GM10248 (cell line): ENCODE results near the gene HSD17B13.
"Not testable (repeated sequence)": the region's sequence is repeated elsewhere in the genome, so short reads cannot be mapped to it uniquely, and the experiment has no call there.

Source experiments
- CTCF ChIA-PET: fragments of 300-600 bp; sonication (Branson Sonifier 250); formaldehyde crosslinking; extraction: SDS; loops from one replicate; lab custom pipeline; 2021; ENCODE audit warnings: antibody characterized with exemption; lab: Yijun Ruan, JAX
- POLR2A ChIA-PET: fragments of 350-650 bp; sonication (Branson Sonifier 250); formaldehyde crosslinking; extraction: SDS; loops from one replicate; lab custom pipeline; 2020; ENCODE audit warnings: antibody characterized with exemption; lab: Yijun Ruan, JAX
- DNase-seq: peaks from one replicate; pipeline ENCODE4 v3.0.0; 2012; ENCODE audit errors: extremely low spot score
- TF ChIP-seq, protein P1 (sequence below): IDR thresholded peaks from 2 replicates; pipeline ENCODE4 v1.5.1; 2012; ENCODE audit warnings: mild to moderate bottlenecking, low read depth; ENCODE audit errors: extremely low read depth, missing control alignments, control extremely low read depth

HSD17B13 gene

DNA sequence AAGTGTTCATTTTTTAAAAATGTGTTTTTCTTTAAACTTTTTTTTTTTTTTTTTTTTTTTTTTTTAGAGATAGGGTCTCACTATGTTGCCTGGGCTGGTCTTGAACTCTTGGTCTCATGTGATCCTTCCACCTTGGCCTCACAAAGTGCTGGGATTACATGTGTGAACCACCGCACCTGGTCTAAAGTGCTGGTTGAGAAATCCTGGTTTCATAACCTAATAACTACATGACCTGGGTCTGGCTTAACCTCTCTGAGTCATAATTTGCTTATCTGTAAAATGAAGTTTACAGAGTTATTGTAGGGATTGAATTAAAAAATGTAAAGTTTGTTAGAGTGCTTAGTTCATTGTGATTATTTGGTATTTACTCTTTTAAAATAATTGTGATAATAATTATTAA, 5.2 kb downstream of the HSD17B13 start:
- ChIA-PET POLR2A (no interaction called here), CTCF (interaction anchor here (0.6 to 1.4 kb wide), 3 partner anchors 143 to 503 kb away, joined by 3 read pairs; no protein-coding TSS in a partner anchor)
- TF ChIP-seq, protein P1, sequence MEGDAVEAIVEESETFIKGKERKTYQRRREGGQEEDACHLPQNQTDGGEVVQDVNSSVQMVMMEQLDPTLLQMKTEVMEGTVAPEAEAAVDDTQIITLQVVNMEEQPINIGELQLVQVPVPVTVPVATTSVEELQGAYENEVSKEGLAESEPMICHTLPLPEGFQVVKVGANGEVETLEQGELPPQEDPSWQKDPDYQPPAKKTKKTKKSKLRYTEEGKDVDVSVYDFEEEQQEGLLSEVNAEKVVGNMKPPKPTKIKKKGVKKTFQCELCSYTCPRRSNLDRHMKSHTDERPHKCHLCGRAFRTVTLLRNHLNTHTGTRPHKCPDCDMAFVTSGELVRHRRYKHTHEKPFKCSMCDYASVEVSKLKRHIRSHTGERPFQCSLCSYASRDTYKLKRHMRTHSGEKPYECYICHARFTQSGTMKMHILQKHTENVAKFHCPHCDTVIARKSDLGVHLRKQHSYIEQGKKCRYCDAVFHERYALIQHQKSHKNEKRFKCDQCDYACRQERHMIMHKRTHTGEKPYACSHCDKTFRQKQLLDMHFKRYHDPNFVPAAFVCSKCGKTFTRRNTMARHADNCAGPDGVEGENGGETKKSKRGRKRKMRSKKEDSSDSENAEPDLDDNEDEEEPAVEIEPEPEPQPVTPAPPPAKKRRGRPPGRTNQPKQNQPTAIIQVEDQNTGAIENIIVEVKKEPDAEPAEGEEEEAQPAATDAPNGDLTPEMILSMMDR, result no peak
- DNase-seq, result no peak

DNA sequence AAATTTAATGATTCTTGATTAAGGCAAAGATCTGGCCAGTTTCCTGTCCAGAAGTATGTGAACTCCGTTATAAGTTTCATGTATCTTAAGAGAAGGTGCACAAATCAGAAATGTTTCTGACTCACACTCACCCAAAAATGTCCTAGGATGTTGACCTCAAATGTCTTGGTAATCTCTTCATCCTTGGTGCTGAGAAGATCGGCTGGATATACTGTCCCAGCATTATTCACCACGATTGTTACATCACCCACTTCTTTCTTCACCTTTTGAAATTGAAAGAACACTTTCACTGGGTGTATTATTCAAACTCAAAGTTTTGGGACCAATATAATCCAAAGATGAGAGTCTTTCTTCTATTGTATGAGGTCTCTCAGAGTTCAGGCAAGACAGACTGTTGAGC, 5.7 kb downstream of the HSD17B13 start:
- CTCF ChIA-PET, result interaction anchor here (0.6 to 1.4 kb wide), 3 partner anchors 144 to 503 kb away, joined by 3 read pairs; no protein-coding TSS in a partner anchor
- POLR2A ChIA-PET, result no interaction called here

DNA sequence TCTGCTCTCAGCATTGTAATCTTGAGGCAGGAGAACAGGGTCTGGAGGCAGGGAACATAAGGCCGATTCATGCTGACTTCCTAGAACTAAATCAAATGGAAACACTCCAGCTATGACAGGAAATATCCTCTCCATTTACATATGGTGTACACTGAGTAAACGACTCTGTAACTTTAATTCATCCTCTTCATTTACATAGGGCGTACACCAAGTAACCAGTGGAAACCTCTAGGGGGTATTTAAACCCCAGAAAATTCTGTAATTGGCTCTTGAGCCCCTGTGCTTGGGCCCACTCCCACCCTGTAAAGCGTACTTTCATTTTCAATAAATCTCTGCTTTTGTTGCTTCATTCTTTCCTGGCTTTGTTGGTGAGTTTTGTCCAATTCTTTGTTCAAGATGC, 7.7 kb downstream of the HSD17B13 start:
- POLR2A ChIA-PET, DNase-seq, CTCF ChIA-PET: not testable (repeated sequence)

More for the DNA sequence above, 5.7 kb downstream of the HSD17B13 start:
- TF ChIP-seq, protein P1, result no peak
- DNase-seq, result no peak

DNA sequence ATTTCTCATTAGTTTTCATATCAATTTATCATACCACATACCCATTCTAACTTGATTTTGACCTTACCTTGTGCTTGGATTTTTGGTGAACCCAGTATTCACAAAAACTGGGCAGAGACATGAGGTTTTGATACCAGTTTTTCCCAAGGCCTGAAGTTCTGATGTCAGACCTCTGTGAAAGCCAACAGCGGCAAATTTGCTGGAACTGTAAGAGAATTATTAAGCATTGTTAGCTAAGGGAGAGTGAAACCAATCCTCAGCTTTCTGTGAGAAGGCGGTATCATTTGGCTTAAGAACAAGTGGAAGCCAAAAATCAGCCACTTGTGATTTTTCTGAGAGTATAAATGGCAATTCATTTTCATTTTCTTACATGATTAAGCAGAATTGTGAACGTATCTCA, 8.9 kb downstream of the HSD17B13 start:
- CTCF ChIA-PET, result interaction anchor here (0.9 kb wide), 1 partner anchor 10 kb away, joined by 3 read pairs; no protein-coding TSS in a partner anchor
- POLR2A ChIA-PET, result no interaction called here
- TF ChIP-seq, protein P1, result no peak
- no peak for DNase-seq

DNA sequence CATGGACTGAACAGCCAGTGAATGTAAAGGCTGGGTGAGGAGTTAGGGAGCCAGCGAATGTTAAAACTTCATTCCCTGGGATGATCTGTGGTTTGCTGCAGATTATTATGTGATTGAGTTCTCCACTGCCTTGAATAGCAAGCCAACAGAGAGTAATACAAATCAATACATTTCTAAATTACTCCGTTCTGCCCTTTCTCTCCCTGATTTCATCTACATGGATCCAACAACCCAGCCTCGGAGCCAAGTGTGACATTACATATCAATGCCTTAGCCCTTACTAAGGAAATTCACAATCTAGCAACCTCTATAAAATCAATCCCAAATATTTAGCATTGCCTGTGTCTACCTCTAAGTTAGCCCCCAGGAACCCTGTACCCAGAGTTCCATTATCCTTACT, 11.0 kb downstream of the HSD17B13 start:
- CTCF ChIA-PET, result no interaction called here
- POLR2A ChIA-PET, result no interaction called here
- DNase-seq, result no peak
- TF ChIP-seq, protein P1, result no peak

DNA sequence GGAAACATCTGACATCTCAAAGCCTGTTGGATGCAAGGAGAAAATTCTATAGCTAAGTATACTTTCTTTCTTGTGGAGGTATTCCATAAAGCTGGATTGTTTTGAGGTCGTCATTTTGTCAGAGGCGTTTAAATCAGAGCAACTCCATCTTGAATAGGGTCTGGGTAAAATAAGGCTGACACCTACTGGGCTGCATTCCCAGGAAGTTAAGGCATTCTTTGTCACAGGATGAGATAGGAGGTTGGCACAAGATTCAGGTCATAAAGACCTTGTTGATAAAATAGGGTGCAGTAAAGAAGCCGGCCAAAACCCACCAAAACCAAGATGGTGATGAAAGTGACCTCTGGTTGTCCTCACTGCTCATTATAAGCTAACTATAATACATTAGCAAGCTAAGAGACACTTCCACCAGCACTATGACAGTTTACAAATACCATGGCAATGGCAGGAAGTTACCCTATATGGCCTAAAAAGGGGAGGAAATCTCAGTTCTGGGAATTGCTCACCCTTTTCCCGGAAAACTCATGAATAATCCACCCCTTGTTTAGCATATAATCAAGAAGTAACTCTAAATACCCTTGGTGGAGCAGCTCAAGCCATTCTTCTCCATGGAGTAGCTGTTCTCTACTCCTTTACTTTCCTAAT, 11.9 kb downstream of the HSD17B13 start:
- CTCF ChIA-PET, result interaction anchor here (1.2 kb wide), 1 partner anchor 26 kb away, joined by 3 read pairs; no protein-coding TSS in a partner anchor
- POLR2A ChIA-PET, result no interaction called here
- DNase-seq, result no peak
- TF ChIP-seq, protein P1, result no peak

DNA sequence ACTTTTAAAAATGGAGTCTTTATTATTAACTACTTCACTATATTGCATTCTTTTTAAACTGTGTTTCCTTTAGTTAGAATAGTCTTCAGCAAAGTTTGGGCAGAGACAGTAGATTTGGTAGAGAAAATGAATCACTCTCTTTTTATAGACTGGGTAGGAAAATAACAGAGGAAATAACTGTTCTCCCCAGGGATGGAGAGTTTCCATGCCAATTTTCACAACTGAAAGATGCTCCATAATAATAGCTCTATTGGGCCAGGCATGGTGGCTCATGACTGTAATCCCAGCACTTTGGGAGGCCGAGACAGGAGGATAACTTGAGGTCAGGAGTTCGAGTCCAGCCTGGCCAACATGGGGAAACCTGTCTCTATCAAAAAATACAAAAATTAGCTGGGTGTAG, 13.1 kb downstream of the HSD17B13 start:
- TF ChIP-seq, protein P1, result no peak
- POLR2A ChIA-PET, result no interaction called here
- DNase-seq, result no peak
- CTCF ChIA-PET, result no interaction called here
